ENCODE results near the gene ZFYVE21.

DNA sequence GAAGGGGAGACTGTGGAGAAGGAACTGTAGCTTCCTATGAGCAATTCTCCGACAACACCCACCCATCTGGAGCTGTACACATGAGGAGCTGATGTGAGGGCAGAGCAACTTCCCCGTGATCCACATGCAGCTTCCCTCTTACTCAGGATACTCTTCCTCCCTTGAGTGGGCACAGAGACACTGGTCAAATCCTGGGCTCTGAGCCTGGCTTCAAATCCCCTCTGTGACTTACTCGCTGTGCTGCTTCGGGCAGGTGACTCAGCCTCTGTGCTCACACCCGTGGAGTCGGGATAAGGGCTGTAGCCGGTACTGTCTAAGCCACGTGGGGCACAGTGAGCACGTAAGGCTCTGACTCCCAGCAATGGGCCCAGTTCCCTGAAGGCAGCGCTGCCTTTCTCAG lies 31.1 kb downstream of the ZFYVE21 start:
- no peak for TF ChIP-seq POLR2A (IDR thresholded peaks at IDR 0.05)
- TF ChIP-seq, protein P1, sequence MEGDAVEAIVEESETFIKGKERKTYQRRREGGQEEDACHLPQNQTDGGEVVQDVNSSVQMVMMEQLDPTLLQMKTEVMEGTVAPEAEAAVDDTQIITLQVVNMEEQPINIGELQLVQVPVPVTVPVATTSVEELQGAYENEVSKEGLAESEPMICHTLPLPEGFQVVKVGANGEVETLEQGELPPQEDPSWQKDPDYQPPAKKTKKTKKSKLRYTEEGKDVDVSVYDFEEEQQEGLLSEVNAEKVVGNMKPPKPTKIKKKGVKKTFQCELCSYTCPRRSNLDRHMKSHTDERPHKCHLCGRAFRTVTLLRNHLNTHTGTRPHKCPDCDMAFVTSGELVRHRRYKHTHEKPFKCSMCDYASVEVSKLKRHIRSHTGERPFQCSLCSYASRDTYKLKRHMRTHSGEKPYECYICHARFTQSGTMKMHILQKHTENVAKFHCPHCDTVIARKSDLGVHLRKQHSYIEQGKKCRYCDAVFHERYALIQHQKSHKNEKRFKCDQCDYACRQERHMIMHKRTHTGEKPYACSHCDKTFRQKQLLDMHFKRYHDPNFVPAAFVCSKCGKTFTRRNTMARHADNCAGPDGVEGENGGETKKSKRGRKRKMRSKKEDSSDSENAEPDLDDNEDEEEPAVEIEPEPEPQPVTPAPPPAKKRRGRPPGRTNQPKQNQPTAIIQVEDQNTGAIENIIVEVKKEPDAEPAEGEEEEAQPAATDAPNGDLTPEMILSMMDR (IDR thresholded peaks at IDR 0.05): no peak
- no peak for TF ChIP-seq POLR2AphosphoS5 (IDR thresholded peaks at IDR 0.05)
- TF ChIP-seq EP300 (IDR thresholded peaks at IDR 0.05): no peak
